HUES6 (cell line): ENCODE data around the gene KRTAP5-5.

ENCODE experiments used
- H3K27ac ChIP-seq: 2 replicates; pipeline ENCODE4 v1.7.0; 2013; ENCODE audit warnings: low read depth, mild to moderate bottlenecking, low read length, inconsistent platforms
- H3K27me3 ChIP-seq: 2 replicates; pipeline ENCODE4 v1.6.1; 2013; ENCODE audit warnings: low read length; ENCODE audit not compliant: control insufficient read depth, insufficient read depth
- H3K36me3 ChIP-seq: 2 replicates; pipeline ENCODE4 v1.6.1; 2013; ENCODE audit warnings: low read length; ENCODE audit not compliant: control insufficient read depth, insufficient read depth
- H3K4me1 ChIP-seq: 2 replicates; pipeline ENCODE4 v1.6.1; 2013; ENCODE audit warnings: low read length; ENCODE audit not compliant: control insufficient read depth, insufficient read depth
- H3K4me3 ChIP-seq: 2 replicates; pipeline ENCODE4 v1.5.1; 2013; ENCODE audit warnings: low read depth, low read length
- H3K9ac ChIP-seq: one replicate; pipeline ENCODE4 v1.6.1; 2013; ENCODE audit warnings: mild to moderate bottlenecking, low read length
- H3K9me3 ChIP-seq: 2 replicates; pipeline ENCODE4 v1.6.1; 2013; ENCODE audit warnings: low read depth, low read length; ENCODE audit not compliant: control insufficient read depth, insufficient read depth

Gene KRTAP5-5

DNA sequence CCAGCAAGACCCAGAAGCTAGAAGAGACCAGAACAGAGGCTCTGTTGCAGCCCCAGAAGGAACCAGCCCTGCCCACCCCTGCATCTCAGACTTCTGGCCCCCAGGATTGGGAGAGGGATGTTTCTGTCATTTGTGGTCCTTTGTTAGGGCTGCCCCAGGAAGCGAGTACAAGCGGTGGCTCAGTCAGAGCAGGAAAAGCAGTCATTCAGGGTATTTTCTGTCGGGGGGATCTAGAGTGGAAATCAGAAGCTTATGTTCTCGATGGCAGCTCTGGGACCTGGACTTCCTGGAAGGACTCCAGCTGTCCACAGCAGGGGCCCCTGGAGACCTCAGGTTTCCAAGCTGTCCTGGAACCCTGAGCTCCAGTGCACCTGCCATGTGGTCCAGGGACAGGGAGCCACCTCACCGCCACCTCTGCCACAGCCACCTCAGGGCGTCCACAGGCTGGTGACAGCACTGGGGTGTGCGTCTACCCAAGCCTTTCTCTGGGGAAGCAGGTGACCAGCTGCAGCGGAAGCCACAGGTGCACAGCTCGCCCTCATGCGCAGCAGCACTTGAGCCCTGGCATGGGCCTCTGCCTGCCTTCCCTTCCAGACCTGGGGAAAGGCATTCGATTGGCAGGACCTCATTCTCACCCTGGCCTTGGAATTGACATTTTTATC, 2.6 kb downstream of the KRTAP5-5 start:
- peaks cover 31% of the 10 kb centered on the region for H3K27me3 ChIP-seq
- no peaks in the 10 kb centered on the region for H3K36me3 ChIP-seq
- H3K4me3 ChIP-seq: no peak overlapping the region
- no peaks in the 10 kb centered on the region for H3K4me1 ChIP-seq
- no peaks in the 10 kb centered on the region for H3K9me3 ChIP-seq
- no peak overlapping the region for H3K9ac ChIP-seq
- H3K27ac ChIP-seq: no peak overlapping the region

DNA sequence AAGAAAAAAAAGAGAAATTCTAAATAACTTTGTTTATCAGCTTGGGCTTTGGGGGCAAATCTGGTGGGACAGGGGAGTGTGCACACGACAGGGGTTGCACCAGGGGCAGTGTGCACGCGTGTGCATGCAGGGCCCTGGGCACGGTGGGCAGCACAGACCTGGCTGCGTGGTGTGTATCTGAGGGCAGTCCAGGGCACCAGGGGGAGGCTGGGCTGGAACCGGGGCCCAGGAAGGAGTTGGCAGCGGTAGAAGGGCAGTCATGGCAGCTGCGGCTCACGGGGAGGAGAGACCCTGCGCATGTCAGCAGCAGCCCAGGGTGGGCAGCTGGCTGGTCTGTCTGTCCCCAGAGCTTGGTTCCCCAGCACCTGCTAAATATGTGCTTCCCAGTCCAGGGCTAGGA, 4.3 kb downstream of the KRTAP5-5 start:
- H3K9me3 ChIP-seq: no peaks in the 10 kb centered on the region
- H3K36me3 ChIP-seq: no peaks in the 10 kb centered on the region
- no peak overlapping the region for H3K4me3 ChIP-seq
- peaks cover 23% of the 10 kb centered on the region for H3K27me3 ChIP-seq
- H3K27ac ChIP-seq: no peak overlapping the region
- H3K4me1 ChIP-seq: no peaks in the 10 kb centered on the region
- no peak overlapping the region for H3K9ac ChIP-seq

DNA sequence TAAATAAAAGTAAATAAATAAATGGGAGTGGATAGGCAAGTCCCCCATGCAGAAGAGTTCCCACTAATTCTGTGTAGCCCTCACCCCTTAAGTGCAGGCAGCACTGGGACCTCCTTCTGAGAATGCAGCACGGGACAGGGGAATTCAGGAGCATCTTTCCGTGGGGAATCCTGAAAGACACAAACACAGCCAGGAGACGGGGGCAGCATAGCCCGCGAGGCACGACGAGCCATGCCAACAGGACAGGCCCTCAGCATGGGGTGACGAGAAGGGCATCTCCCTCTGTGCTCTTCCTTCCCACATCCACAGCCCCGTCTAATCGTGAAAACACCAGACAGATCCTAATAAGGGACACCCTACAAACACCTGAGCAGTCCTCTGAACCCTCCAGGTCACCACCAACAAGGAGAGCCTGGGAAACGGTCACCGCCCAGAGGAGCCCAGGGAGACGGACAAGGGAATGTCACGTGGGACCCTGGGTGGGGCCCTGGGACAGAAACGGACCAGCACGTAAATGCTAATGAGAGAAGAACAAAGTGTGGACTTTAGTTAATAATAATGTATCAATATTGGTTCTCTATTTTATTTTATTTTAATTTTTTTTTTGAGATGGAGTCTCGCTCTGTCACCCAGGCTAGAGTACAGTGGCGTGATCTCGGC, 6.8 kb downstream of the KRTAP5-5 start:
- no peaks in the 10 kb centered on the region for H3K36me3 ChIP-seq
- H3K9me3 ChIP-seq: no peaks in the 10 kb centered on the region
- H3K27ac ChIP-seq: no peak overlapping the region
- no peak overlapping the region for H3K9ac ChIP-seq
- no peaks in the 10 kb centered on the region for H3K4me1 ChIP-seq
- no peak overlapping the region for H3K4me3 ChIP-seq
- H3K27me3 ChIP-seq: peaks cover 13% of the 10 kb centered on the region; the same call in 1 of the 2 replicates

DNA sequence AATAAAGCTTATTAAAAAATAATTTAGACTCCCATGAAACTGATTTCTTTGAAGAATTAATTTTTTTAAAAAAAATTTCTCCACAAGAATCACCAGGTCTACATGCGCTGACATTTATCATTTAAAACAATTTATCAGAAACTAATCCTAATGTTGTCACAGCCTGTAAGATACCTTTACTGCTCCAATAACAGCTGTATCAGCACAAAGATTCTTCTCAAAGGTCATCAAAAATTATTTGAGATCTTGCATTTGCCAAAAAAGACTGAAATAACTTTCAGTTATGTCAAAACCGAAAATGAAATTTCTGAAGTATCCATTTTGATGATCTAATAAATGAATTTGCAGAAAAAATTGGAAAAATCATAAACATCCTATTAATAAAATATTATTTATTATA, 8.1 kb downstream of the KRTAP5-5 start:
- H3K4me3 ChIP-seq: no peak overlapping the region
- peaks cover 7% of the 10 kb centered on the region; the same call in 1 of the 2 replicates for H3K27me3 ChIP-seq
- no peaks in the 10 kb centered on the region for H3K9me3 ChIP-seq
- H3K9ac ChIP-seq: no peak overlapping the region
- no peaks in the 10 kb centered on the region for H3K36me3 ChIP-seq
- H3K4me1 ChIP-seq: no peaks in the 10 kb centered on the region
- no peak overlapping the region for H3K27ac ChIP-seq

DNA sequence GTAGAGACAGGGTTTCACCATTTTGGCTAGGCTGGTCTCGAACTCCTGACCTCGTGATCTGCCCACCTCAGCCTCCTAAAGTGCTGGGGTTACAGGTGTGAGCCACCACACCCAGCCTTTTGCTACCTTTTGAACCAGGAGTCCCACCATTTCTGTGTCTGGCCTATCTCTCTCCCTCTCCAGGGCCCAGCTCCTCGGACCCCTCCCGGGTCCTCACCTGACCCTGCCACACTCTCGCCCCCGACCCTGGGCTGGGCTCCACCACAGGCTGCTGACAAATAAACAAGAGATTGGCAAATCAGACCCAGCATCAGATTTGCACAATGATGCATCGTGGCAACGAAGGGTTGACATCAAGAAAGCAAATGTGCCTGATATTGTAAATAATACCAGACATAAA, 8.8 kb downstream of the KRTAP5-5 start:
- Histone ChIP-seq H3K4me1 (no peaks in the 10 kb centered on the region), H3K9me3 (no peaks in the 10 kb centered on the region), H3K36me3 (no peaks in the 10 kb centered on the region), H3K9ac (no peak overlapping the region), H3K27ac (no peak overlapping the region), H3K27me3 (peaks cover 7% of the 10 kb centered on the region; the same call in 1 of the 2 replicates), H3K4me3 (no peak overlapping the region)

DNA sequence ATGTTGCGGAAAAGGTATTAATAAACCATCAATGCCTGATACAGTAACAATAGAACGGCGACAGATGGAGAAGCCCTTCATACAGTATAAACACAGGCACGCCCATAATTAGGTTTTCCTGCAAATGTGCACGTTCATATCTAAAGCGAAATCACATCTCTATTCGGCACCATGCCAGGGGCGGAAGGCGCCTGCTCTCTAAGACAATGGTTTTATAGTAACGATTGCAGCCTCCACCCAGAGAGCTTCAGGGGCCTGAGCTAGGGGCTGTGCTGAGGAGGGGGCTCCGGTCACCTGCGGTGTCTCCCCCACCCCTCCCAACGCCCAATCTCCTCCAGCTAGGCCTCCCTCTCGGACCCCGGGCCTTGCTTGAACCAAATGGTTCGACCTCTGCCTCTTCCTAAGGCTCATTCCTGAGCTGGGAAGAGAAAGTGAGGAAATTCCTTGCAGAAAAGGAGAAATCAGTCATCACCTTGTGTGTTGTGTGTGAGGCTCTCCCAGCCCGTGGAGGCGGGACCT, 9.6 kb downstream of the KRTAP5-5 start:
- Histone ChIP-seq H3K36me3 (no peaks in the 10 kb centered on the region), H3K4me3 (no peak overlapping the region), H3K27ac (no peak overlapping the region), H3K9ac (no peak overlapping the region), H3K27me3 (peaks cover 7% of the 10 kb centered on the region; the same call in 1 of the 2 replicates), H3K9me3 (no peaks in the 10 kb centered on the region), H3K4me1 (no peaks in the 10 kb centered on the region)

DNA sequence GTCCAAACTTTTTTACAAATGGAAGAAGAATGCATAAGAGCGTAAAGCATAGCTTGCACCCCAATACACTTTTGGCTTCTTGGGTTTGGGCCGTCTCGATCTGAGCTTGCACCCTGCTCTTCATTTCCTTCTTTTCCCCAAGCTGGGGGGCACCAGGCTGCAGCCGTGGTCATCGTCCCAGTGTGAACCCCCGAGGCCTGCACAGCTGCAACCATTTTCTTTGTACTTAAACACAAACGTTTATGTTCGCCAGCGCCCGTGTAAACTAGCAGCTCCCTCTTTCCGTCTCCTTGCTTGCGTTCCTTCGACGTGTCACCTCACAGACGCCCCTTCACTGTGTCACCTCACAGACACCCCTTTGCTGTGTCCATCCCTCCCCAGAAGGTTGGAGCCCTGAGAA, 10.1 kb downstream of the KRTAP5-5 start:
- H3K4me3 ChIP-seq: no peak overlapping the region
- H3K4me1 ChIP-seq: no peaks in the 10 kb centered on the region
- H3K27ac ChIP-seq: no peak overlapping the region
- peaks cover 7% of the 10 kb centered on the region; the same call in 1 of the 2 replicates for H3K27me3 ChIP-seq
- H3K36me3 ChIP-seq: no peaks in the 10 kb centered on the region
- no peaks in the 10 kb centered on the region for H3K9me3 ChIP-seq
- H3K9ac ChIP-seq: no peak overlapping the region

DNA sequence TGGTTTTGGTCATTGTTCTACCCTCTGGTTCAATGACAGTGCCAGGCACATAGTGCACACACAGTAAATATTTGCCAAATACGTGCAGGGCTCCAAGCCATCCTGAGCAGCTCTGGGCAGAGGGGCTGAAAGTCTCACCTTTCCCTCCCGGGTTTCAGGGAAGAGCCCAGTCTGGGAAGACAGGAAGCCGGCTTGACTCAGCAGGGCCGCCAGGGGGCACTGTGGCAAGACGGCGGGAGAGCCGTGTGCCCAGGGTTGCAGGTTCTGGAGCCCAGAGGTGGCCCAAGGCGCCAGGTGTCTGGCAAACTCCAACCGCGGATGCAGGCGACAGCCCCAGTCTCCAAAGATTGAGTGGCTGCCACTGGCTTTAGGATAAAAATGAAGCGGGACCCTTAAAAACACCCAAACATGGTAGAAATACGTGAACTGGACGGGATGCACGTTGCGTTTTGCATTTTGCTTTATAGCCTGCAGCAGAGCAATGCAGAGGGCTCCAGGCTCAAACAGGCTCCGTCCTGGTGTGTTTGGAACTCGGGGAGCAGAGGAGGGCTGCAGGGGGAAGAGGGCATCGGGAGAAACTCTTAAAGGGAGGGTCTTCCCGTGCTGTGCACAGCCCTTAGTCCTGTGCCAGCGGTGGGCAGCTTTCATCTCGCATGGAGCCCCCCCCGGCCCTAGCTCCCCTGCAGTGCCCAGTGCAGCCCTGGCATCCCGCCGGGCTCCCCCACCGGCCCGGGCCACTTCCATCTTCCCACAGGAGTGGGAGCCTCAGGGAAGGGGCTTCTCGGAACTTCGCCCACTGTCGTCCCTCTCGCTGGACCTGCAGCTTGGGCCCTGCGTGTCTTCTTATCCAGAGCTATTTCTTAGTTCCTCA, 10.7 kb downstream of the KRTAP5-5 start:
- H3K9ac ChIP-seq: no peak overlapping the region
- H3K27ac ChIP-seq: no peak overlapping the region
- no peaks in the 10 kb centered on the region for H3K9me3 ChIP-seq
- no peaks in the 10 kb centered on the region for H3K4me1 ChIP-seq
- H3K36me3 ChIP-seq: no peaks in the 10 kb centered on the region
- no peak overlapping the region for H3K4me3 ChIP-seq
- peaks cover 7% of the 10 kb centered on the region; the same call in 1 of the 2 replicates for H3K27me3 ChIP-seq

DNA sequence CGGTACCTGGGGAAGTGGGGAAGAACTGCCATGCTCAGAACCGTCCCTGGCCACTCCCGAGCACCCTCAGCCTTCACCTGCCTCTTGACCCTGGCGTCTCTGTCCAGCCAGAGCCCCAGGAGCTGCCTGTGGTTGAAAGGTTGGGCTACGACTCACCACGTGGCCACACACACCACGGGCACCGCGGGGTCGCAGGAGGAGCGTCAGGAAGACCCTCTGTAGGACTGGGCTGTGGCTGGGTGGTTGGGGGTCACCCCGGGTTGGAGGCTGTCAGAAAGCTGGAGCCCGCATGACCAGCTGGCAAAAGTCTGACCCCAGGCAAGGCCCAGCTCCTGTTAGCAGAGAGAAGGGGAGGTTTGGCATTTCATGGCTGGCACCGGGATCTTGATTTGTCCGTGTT, 11.5 kb downstream of the KRTAP5-5 start:
- Histone ChIP-seq H3K9ac (no peak overlapping the region), H3K9me3 (no peaks in the 10 kb centered on the region), H3K27me3 (peaks cover 7% of the 10 kb centered on the region; the same call in 1 of the 2 replicates), H3K27ac (no peak overlapping the region), H3K36me3 (no peaks in the 10 kb centered on the region), H3K4me3 (no peak overlapping the region), H3K4me1 (no peaks in the 10 kb centered on the region)

DNA sequence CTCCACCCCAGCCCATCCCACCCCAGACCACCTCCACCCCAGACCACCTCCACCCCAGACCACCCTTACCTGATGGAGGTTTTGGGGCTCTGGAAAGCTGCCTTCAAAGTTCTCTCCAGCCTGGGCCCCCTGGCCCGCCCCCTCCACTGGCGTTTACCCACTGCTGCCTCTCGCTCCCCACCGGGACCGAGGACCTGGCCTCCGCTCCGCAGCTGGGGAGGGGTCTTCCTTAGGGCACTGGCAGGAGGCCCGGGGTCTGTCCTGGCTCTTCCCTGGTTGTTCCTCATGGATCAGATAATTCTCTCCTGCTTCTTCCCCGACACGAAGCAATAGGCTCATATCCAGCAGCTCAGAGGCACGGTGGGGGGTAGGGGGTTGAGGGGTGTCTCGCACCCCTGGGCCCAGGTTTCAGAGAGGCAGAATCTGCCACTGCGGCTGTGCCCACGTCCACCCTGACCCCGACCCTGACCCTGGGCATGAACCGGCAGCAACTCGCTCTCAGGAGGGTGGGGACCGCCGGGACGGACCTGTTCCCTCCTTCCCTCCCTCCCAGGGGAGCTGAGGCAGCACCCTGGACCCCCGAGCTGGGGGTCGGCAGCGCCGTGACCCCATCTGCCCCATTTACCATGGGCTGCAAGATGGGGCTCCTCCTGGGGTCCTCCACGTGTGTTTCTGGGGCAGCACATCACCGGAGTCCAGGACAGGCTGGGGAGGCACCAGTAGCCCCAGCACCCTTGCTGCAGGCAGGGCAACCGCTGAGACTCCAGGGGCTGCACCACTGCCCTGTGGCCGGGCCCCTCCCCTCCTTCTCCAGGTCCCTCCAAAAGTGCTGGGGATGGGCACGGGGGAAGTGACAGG, 12.9 kb downstream of the KRTAP5-5 start:
- Histone ChIP-seq H3K27ac (no peak overlapping the region), H3K4me1 (no peaks in the 10 kb centered on the region), H3K9ac (no peak overlapping the region), H3K4me3 (no peak overlapping the region), H3K36me3 (no peaks in the 10 kb centered on the region), H3K9me3 (no peaks in the 10 kb centered on the region), H3K27me3 (peaks cover 7% of the 10 kb centered on the region; the same call in 1 of the 2 replicates)
